AG09309 (cell line): ENCODE results near the gene ZBTB37.
"Not testable (repeated sequence)": the region's sequence is repeated elsewhere in the genome, so short reads cannot be mapped to it uniquely, and the experiment has no call there.

Experiments
- DNase-seq: peaks from one replicate; pipeline ENCODE4 v3.0.0-alpha.2; 2010; ENCODE audit warnings: low read depth
- H3K4me3 ChIP-seq: 2 replicates; pipeline ENCODE4 v1.5.1; 2011; ENCODE audit warnings: mild to moderate bottlenecking, low read depth, low read length, moderate library complexity; ENCODE audit not compliant: control insufficient read depth
- CTCF ChIP-seq: IDR thresholded peaks from 2 replicates; pipeline ENCODE4 v1.5.1; 2011; ENCODE audit warnings: mild to moderate bottlenecking, low read depth, low read length, inconsistent platforms; ENCODE audit not compliant: insufficient read depth, control insufficient read depth; ENCODE audit errors: missing control alignments

ZBTB37 gene

GRCh38 chr1:173917635-173918493 lies 49.7 kb downstream of the ZBTB37 start:
- no peak overlapping the region for H3K4me3 ChIP-seq
- no peak for TF ChIP-seq CTCF
- DNase-seq: no peak

- H3K4me3 ChIP-seq: no peak overlapping the region
- TF ChIP-seq CTCF: no peak
- no peak for DNase-seq
These were observed 52.7 kb downstream of the ZBTB37 start for GRCh38 chr1:173920861-173921260.

- TF ChIP-seq CTCF: no peak
- no peak for DNase-seq
These were observed 57.4 kb downstream of the ZBTB37 start for GRCh38 chr1:173925306-173926242.

GRCh38 chr1:173930541-173930940 lies 62.4 kb downstream of the ZBTB37 start:
- DNase-seq, H3K4me3 ChIP-seq: not testable (repeated sequence)

More at GRCh38 chr1:173925306-173926242, 57.4 kb downstream of the ZBTB37 start:
- H3K4me3 ChIP-seq: no peak overlapping the region

GRCh38 chr1:173934440-173934839 lies 66.3 kb downstream of the ZBTB37 start:
- no peak for DNase-seq
- TF ChIP-seq CTCF: no peak
- no peak overlapping the region for H3K4me3 ChIP-seq

GRCh38 chr1:173937062-173937461 lies 68.9 kb downstream of the ZBTB37 start:
- H3K4me3 ChIP-seq: no peak overlapping the region
- TF ChIP-seq CTCF: no peak
- DNase-seq: no peak
